KMS-11 (cell line): ENCODE results near the gene MACROD2.
"Not testable (repeated sequence)": the region's sequence is repeated elsewhere in the genome, so short reads cannot be mapped to it uniquely, and the experiment has no call there.

ENCODE experiments used
- H2AFZ ChIP-seq: fragments of 200-600 bp; sonication (generic); 2 replicates; pipeline ENCODE4 v1.6.1; 2016; ENCODE audit warnings: antibody characterized with exemption, mixed run types, low read depth
- H3K27ac ChIP-seq: fragments of 200-600 bp; sonication (generic); 2 replicates; pipeline ENCODE4 v1.6.1; 2016; ENCODE audit warnings: mild to moderate bottlenecking, mixed run types
- H3K27me3 ChIP-seq: fragments of 200-600 bp; sonication (generic); 2 replicates; pipeline ENCODE4 v1.6.1; 2017; ENCODE audit warnings: mild to moderate bottlenecking, low read depth, mixed run types, moderate library complexity; ENCODE audit not compliant: insufficient read depth
- H3K36me3 ChIP-seq: fragments of 200-600 bp; sonication (generic); 2 replicates; pipeline ENCODE4 v1.6.1; 2017; ENCODE audit warnings: mild to moderate bottlenecking, mixed run types; ENCODE audit not compliant: insufficient read depth
- H3K4me1 ChIP-seq: fragments of 200-600 bp; sonication (generic); 2 replicates; pipeline ENCODE4 v1.6.1; 2016; ENCODE audit warnings: mild to moderate bottlenecking, low read depth, mixed run types; ENCODE audit not compliant: poor library complexity, severe bottlenecking
- H3K4me2 ChIP-seq: fragments of 200-600 bp; sonication (generic); 2 replicates; pipeline ENCODE4 v1.7.0; 2016; ENCODE audit warnings: mild to moderate bottlenecking, mixed run types
- H3K4me3 ChIP-seq: fragments of 200-600 bp; sonication (generic); IDR thresholded peaks from 2 replicates; pipeline ENCODE4 v1.6.1; 2017; ENCODE audit warnings: low read depth, low read length, mixed read lengths; ENCODE audit not compliant: insufficient read depth
- H3K79me2 ChIP-seq: fragments of 200-600 bp; sonication (generic); 2 replicates; pipeline ENCODE4 v1.6.1; 2016; ENCODE audit warnings: low read depth, mixed run types; ENCODE audit not compliant: insufficient read depth
- H3K9ac ChIP-seq: fragments of 200-600 bp; sonication (generic); 2 replicates; pipeline ENCODE4 v1.6.1; 2016; ENCODE audit warnings: mild to moderate bottlenecking, mixed run types
- H4K20me1 ChIP-seq: fragments of 200-600 bp; sonication (generic); 2 replicates; pipeline ENCODE4 v1.6.1; 2016; ENCODE audit warnings: mild to moderate bottlenecking, mixed run types; ENCODE audit not compliant: insufficient read depth
- CTCF ChIP-seq: fragments of 200-600 bp; sonication (generic); conservative IDR thresholded peaks from 2 replicates; pipeline ENCODE4 v1.6.1; 2017; ENCODE audit warnings: low read depth, mild to moderate bottlenecking, antibody characterized with exemption, low read length, moderate library complexity, mixed read lengths

The MACROD2 gene

DNA sequence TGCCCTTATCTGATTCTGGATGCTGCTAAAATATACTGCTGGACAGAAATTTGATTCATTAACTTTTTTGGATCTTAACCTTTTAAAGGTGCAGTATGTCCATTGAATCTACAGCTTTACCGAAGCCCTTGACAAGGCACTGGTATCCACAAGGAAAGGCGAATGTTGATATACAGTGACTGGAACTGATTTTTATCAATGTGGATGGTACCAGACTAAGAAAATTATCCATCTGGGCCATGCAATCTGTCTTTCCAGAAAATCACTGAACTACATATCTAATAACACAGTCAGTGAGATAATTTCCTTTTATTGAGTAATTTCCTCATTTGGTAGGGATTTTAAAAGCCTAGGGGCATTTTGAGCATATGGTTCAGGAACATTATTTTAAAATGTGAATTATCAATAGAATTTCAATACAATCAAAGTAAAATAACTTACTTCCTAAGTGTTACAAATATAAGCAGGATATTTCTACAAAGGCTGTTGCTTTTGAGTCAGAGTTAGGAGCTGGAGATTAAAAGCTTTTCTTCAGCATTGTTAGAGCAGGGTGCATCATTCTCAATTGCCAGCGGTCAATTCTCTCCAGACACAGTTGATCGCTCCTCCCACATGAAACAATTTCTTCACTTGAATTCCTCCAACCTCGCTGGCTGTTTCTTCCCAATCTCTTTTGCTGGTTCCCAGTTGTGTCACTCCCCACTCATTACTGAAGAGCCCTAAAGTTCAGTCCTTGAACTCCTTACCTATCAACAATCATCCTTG lies 927.4 kb downstream of the MACROD2 start:
- no peaks in the 10 kb centered on the region for H3K27me3 ChIP-seq
- H3K4me3 ChIP-seq = no peak overlapping the region
- no peaks in the 10 kb centered on the region for H3K79me2 ChIP-seq
- no peak overlapping the region for H3K4me2 ChIP-seq
- no peaks in the 10 kb centered on the region for H3K4me1 ChIP-seq
- no peak overlapping the region for H2AFZ ChIP-seq
- no peak for TF ChIP-seq CTCF
- no peaks in the 10 kb centered on the region for H4K20me1 ChIP-seq
- H3K9ac ChIP-seq = no peak overlapping the region
- no peak overlapping the region for H3K27ac ChIP-seq
- H3K36me3 ChIP-seq = no peaks in the 10 kb centered on the region

- Histone ChIP-seq H3K79me2 (no peaks in the 10 kb centered on the region), H3K4me2 (no peak overlapping the region), H3K4me3 (no peak overlapping the region), H3K27ac (no peak overlapping the region), H3K4me1 (no peaks in the 10 kb centered on the region), H3K27me3 (no peaks in the 10 kb centered on the region), H3K36me3 (no peaks in the 10 kb centered on the region), H4K20me1 (no peaks in the 10 kb centered on the region), H3K9ac (no peak overlapping the region), H2AFZ (no peak overlapping the region)
- no peak for TF ChIP-seq CTCF
Measured at GRCh38 chr20:14924433-14924832, 929.1 kb downstream of the MACROD2 start.

GRCh38 chr20:14925300-14925699 lies 930.0 kb downstream of the MACROD2 start:
- H3K4me2 ChIP-seq = no peak overlapping the region
- H3K79me2 ChIP-seq = no peaks in the 10 kb centered on the region
- no peak overlapping the region for H3K4me3 ChIP-seq
- no peaks in the 10 kb centered on the region for H3K36me3 ChIP-seq
- TF ChIP-seq CTCF = no peak
- no peak overlapping the region for H3K9ac ChIP-seq
- H3K4me1 ChIP-seq = no peaks in the 10 kb centered on the region
- no peaks in the 10 kb centered on the region for H3K27me3 ChIP-seq
- H2AFZ ChIP-seq = no peak overlapping the region
- H3K27ac ChIP-seq = no peak overlapping the region
- no peaks in the 10 kb centered on the region for H4K20me1 ChIP-seq

DNA sequence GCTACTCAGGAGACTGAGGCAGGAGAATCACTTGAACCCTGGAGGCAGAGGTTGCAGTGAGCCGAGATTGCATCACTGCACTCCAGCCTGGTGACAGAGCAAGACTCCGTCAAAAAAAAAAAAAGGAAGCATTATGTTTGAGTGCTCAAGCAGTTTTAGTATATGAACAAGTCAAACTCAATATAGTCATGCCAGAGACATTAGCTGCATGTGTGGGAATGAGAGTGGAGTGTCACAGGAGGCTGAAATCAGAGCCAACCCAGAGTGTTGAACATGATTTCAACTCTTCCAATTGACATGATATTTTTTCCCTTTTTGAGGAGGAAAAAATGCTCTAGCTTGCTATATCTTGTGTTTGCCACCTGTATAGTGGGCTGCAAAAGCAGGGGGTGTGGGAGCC lies 931.1 kb downstream of the MACROD2 start:
- H3K27me3 ChIP-seq, H4K20me1 ChIP-seq, H3K4me1 ChIP-seq, H3K9ac ChIP-seq, H3K4me2 ChIP-seq, H3K27ac ChIP-seq, H3K4me3 ChIP-seq, H3K36me3 ChIP-seq, H2AFZ ChIP-seq, H3K79me2 ChIP-seq: not testable (repeated sequence)

DNA sequence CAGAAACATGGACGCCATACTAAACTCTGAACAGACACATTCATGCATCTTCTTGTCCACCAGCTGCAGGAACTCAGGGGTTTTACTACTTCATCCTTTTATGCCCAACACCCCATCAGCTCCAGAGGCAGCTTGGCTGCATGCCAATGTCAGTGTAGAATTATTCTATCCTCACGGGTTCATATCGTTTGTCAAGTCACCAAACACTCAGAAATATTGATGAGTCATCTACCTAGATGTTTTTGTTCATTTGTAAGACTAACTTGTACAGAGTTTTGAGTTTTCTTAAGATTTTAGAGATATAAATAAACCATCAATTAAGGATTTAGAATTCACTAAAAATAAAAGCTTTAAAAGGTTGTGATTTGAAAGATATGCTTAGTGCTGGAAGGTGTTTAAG lies 932.8 kb downstream of the MACROD2 start:
- Histone ChIP-seq H3K27ac (no peak overlapping the region), H3K27me3 (no peaks in the 10 kb centered on the region), H3K79me2 (no peaks in the 10 kb centered on the region), H3K9ac (no peak overlapping the region), H3K4me3 (no peak overlapping the region), H2AFZ (no peak overlapping the region), H4K20me1 (no peaks in the 10 kb centered on the region), H3K36me3 (no peaks in the 10 kb centered on the region), H3K4me1 (no peaks in the 10 kb centered on the region), H3K4me2 (no peak overlapping the region)
- TF ChIP-seq CTCF = no peak
